HS-5 (cell line): ENCODE data around the gene ACER3.
"Not testable (repeated sequence)": the region's sequence is repeated elsewhere in the genome, so short reads cannot be mapped to it uniquely, and the experiment has no call there.

Source experiments
- DNase-seq: peaks from one replicate; pipeline ENCODE4 v3.0.0-alpha.2; 2012; ENCODE audit warnings: low read depth

The ACER3 gene

GRCh38 chr11:77038825-77039326, 178.2 kb downstream of the ACER3 start:
- DNase-seq = no peak

DNA sequence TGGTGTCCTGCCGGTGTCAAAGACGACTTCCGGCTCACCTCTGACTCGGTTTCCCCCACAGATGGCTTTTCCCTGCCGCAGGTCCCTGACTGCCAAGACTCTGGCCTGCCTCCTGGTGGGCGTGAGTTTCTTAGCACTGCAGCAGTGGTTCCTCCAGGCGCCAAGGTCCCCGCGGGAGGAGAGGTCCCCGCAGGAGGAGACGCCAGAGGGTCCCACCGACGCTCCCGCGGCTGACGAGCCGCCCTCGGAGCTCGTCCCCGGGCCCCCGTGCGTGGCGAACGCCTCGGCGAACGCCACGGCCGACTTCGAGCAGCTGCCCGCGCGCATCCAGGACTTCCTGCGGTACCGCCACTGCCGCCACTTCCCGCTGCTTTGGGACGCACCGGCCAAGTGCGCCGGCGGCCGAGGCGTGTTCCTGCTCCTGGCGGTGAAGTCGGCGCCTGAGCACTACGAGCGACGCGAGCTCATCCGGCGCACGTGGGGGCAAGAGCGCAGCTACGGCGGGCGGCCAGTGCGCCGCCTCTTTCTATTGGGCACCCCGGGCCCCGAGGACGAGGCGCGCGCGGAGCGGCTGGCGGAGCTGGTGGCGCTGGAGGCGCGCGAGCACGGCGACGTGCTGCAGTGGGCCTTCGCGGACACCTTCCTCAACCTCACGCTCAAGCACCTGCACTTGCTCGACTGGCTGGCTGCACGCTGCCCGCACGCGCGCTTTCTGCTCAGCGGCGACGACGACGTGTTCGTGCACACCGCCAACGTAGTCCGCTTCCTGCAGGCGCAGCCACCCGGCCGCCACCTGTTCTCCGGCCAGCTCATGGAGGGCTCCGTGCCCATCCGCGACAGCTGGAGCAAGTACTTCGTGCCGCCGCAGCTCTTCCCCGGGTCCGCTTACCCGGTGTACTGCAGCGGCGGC, 179.0 kb downstream of the ACER3 start:
- DNase-seq = no peak

DNA sequence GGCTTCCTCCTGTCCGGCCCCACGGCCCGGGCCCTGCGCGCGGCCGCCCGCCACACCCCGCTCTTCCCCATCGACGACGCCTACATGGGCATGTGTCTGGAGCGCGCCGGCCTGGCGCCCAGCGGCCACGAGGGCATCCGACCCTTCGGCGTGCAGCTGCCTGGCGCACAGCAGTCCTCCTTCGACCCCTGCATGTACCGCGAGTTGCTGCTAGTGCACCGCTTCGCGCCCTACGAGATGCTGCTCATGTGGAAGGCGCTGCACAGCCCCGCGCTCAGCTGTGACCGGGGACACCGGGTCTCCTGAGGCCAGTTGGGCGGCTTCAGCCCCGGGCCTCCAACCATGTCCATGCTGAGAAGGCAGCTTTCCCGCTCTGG, 179.7 kb downstream of the ACER3 start:
- no peak for DNase-seq

GRCh38 chr11:77040889-77041288, 180.2 kb downstream of the ACER3 start:
- DNase-seq = no peak

DNA sequence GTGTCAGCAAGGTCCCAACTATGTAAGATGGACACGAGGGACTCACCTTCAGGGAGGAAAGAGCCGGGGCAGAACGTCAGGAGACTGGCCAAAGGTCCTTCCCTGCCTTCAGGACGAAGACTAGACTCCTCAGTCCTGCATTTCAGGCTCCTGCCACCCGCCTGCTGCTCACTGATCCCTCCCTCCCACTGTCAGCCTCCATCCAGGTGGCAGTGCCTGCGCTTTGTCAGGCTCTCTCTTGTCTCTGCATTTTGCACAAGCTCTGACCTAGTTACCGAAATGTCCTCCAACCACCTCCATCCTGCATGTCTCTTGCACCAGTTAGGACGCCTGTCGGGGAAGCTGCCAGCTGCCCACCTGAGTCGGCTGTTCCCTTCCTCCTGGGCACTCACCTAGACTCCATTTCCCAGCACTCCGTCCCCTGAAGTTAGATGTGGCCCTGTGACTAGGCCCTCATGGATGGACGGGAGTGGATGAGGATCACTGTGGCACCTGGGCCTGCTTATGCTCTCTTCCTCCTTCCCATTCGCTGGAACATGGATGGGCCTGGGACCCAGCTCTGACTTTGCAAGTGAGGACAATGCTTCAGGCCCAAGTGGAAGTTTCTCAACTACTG, 181.5 kb downstream of the ACER3 start:
- no peak for DNase-seq

- no peak for DNase-seq
Measured at GRCh38 chr11:77044356-77044755, 183.6 kb downstream of the ACER3 start.

GRCh38 chr11:77044886-77045285, 184.2 kb downstream of the ACER3 start:
- DNase-seq = no peak

GRCh38 chr11:77046060-77046501, 185.4 kb downstream of the ACER3 start:
- no peak for DNase-seq

DNA sequence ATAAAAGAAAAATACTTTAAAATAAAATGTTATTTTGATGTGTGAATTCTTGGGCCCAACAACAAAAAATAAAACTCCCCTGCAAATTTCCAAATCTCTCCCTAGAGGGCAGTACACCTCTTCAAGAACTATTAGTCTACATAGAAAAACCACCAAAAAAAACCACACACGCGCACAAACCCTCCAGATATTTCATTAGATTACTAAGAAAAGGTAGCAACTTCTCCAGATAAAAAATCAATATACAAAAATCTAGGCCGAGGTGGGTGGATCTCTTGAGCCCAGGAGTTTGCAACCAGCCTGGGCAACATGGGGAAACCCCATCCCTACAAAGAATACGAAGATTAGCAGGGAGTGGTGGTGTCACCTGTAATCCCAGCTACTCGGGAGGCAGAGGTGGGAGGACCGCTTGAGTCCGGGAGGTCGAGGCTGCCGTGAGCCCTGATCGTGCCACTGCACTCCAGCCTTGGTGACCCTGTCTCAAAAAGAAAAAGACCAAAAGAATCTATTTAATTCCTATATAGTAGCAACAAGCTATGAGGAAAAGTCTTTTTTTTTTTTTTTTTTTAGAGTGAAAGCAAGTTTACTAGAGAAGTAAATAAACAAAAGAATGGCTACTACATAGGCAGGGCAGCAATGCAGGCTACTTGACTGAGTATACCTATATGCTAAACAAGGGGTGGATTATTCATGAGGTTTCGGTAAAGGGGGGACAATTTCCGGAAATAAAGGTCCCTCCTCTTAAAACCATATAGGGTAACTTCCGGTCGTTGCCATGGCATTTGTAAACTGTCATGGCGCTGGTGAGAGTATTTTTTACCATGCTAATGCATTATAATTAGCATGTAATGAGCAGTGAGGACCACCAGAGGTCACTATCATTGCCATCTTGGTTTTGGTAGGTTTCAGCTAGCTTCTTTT, 186.5 kb downstream of the ACER3 start:
- DNase-seq = peak; percentile 95

DNA sequence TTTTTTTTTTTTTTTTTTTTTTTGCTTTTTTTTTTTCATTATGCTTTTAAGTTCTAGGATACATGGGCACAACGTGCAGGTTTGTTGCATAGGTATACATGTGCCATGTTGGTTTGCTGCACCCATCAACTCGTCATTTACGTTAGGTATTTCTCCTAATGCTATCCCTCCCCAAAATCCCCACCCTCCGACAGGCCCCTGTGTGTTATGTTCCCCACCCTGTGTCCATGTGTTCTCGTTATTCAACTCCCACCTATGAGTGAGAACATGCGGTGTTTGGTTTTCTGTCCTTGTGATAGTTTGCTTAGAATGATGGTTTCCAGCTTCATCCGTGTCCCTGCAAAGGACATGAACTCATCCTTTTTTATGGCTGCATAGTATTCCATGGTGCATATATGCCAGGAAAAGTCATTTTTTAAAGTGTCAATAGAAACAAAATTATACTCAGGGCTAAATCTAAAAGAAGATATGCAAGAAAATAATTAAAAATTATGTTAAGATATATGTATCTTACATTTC, 187.3 kb downstream of the ACER3 start:
- DNase-seq = not testable (repeated sequence)

DNA sequence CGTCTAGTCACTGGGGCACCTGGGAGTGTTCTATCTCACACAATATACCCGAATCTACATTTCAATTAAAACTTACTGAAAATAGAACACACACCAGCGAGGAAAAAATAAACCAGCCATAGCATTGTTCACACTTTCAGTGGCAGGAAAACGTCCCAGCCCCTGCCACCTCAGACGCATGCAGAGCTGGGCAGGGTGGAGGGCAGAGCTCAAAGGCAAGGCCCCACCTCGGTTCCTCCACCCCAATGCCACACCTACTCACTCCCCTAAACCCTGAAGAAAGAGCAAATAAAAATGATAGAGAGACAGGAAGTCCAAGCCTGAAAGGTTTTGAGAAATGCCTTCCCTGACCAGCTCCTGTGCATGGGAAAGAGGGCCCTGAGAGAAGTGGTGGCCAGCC, 188.3 kb downstream of the ACER3 start:
- DNase-seq = no peak

GRCh38 chr11:77051511-77051910, 190.8 kb downstream of the ACER3 start:
- no peak for DNase-seq

GRCh38 chr11:77052518-77052917, 191.8 kb downstream of the ACER3 start:
- no peak for DNase-seq

GRCh38 chr11:77053217-77054015, 192.7 kb downstream of the ACER3 start:
- DNase-seq = no peak

DNA sequence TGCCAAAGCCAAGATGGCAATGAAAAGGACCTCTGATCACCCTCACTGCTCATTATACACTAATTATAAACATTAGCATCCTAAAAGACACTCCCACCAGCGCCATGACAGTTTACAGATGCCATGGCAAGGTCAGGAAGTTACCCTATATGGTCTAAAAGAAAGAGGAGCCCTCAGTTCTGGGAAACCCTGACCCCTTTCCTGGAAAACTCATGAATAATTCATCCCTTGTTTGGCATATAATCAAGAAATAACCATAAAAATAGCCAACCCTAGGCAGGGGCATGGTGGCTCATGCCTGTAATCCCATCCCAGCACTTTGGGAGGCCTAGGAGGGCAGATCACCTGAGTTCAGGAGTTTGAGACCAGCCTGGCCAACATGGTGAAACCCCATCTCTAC, 193.4 kb downstream of the ACER3 start:
- DNase-seq = no peak

- DNase-seq = no peak
Measured at GRCh38 chr11:77055101-77055561, 194.4 kb downstream of the ACER3 start.

DNA sequence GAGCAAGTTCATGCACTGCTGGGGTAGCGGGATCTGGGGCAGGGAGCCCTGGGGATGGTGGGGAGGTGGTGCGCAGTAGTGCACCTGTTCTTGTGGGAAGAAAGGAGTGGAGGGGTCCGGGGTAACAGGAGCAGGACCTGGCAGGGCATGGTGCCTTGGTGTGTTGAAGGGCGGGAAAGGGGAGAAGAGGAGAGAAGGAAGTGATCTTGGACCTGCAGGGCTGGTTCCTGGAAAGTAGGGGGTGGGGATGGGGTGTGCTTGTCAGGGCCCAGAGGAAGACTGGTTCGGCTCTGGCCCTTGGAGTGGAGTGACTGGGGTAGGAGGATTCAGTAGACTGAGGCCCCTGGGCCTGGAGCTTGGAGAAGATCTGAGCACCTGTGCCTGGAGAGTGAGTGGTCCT, 195.2 kb downstream of the ACER3 start:
- DNase-seq = no peak

GRCh38 chr11:77056814-77057402, 196.2 kb downstream of the ACER3 start:
- no peak for DNase-seq

GRCh38 chr11:77057938-77058474, 197.3 kb downstream of the ACER3 start:
- DNase-seq = no peak

DNA sequence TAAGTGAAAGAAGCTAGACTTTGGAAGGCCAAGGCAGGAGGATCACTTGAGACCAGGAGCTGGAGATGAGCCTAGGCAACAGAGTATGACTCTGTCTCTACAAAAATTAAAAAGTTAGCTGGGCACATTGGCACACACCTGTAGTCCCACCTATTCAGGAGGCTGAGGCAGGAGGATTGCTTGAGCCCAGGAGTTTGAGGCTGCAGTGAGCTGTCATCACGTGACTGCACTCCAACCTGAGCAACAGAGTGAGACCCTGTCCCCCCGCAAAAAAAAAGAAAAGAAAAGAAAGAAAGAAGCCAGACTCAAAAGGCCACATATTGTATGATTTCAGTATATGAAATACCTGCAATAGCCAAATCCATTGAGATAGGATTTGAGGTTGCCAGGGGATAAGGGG, 198.2 kb downstream of the ACER3 start:
- no peak for DNase-seq
